22Rv1 (cell line): Measurements from ENCODE around the gene ANKUB1.

Source experiments
- H3K27ac ChIP-seq: fragments of 450-650 bp; 2 replicates; pipeline ENCODE4 v1.5.1; 2017
- ZFX ChIP-seq: fragments of 450-650 bp; IDR thresholded peaks from 2 replicates; pipeline ENCODE4 v1.6.1; 2017; ENCODE audit warnings: antibody characterized with exemption, borderline replicate concordance
- TF ChIP-seq, protein P1 (sequence below): fragments of 450-650 bp; IDR thresholded peaks from 2 replicates; pipeline ENCODE4 v1.5.1; 2017; ENCODE audit warnings: mild to moderate bottlenecking

ANKUB1 gene

DNA sequence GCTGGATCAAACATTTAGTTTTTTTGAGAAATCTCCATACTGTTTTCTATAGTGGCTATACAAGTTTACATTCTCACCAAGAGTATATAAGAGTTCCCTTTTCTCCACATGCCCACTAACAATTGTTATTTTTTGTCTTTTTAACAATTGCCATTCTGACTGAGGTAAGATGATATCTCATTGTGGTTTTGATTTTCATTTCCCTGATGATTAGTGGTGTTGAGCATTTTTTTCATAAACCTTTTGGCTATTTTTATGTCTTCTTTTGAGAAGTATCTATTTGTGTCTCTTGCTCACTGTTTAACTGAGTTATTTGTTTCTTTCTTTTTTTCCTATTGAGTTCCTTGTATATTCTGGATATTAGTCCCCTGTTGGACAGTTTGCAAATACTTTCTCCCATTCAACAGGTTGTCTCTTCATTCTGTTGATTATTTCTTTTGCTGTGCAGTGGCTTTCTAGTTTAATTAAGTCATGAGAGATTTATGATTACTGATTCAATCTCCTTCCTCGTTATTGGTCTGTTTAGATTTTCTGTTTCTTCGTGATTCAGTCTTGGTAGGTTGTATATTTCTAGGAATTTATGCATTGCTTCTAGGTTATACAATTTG lies 13.9 kb upstream of the ANKUB1 start:
- TF ChIP-seq ZFX: no peak
- TF ChIP-seq, protein P1, sequence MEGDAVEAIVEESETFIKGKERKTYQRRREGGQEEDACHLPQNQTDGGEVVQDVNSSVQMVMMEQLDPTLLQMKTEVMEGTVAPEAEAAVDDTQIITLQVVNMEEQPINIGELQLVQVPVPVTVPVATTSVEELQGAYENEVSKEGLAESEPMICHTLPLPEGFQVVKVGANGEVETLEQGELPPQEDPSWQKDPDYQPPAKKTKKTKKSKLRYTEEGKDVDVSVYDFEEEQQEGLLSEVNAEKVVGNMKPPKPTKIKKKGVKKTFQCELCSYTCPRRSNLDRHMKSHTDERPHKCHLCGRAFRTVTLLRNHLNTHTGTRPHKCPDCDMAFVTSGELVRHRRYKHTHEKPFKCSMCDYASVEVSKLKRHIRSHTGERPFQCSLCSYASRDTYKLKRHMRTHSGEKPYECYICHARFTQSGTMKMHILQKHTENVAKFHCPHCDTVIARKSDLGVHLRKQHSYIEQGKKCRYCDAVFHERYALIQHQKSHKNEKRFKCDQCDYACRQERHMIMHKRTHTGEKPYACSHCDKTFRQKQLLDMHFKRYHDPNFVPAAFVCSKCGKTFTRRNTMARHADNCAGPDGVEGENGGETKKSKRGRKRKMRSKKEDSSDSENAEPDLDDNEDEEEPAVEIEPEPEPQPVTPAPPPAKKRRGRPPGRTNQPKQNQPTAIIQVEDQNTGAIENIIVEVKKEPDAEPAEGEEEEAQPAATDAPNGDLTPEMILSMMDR: no peak
- H3K27ac ChIP-seq: no peak overlapping the region

DNA sequence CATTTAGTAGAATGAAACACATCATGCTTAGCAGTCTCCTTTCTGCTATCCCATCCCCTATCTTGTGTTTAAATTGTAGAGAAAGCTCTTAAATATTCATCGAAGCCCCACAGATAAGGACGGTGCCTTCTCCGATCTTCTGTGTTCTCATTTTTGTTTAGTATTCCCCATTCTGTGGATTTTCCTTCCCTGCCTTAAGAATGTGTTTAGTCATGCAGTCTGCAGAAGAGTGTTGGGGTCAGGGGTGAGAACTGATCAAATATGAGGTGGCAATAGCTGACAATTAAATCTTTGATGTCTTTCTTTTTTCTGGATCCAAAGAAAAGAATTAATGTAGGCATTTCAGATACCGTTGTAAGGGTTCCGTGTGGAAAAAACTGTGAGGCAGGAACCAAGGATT lies 9.3 kb upstream of the ANKUB1 start:
- TF ChIP-seq ZFX: no peak
- TF ChIP-seq, protein P1: no peak
- no peak overlapping the region for H3K27ac ChIP-seq

DNA sequence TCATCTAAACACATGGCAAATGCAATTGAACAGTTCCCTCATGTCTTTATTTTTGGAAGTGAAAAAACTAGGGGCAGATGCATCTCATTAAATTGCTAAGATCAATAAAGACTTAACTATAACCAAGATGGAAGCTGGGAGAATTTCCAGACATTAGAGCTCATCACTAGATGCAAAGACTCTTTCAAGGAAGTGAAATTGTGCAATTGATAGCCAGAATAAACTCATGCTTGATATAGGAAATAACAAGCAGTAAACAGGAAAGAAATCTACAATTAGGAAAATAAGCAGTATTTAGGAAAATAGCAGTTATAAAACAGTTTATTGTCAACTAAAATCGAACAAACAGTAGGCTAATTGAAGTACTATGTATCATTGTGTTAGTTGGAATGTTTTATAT lies 8.8 kb upstream of the ANKUB1 start:
- TF ChIP-seq ZFX: no peak
- TF ChIP-seq, protein P1: no peak
- H3K27ac ChIP-seq: no peak overlapping the region

DNA sequence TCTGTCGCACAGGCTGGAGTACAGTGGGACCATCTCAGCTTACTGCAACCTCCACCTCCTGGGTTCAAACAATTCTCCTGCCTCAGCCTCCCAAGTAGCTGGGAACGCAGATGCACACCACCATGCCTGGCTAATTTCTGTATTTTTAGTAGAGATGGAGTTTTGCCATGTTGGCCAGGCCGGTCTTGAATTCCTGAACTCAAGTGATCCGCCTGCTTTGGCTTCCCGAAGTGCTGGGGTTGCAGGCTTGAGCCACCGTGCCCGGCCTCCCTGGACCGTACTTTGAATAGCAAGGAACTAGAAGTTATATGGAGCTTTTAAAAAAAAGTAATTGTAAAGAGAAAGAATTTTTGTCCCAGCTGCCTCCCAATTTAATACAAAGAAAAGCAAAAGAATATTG lies 8.3 kb upstream of the ANKUB1 start:
- TF ChIP-seq, protein P1: no peak
- TF ChIP-seq ZFX: no peak
- H3K27ac ChIP-seq: no peak overlapping the region

DNA sequence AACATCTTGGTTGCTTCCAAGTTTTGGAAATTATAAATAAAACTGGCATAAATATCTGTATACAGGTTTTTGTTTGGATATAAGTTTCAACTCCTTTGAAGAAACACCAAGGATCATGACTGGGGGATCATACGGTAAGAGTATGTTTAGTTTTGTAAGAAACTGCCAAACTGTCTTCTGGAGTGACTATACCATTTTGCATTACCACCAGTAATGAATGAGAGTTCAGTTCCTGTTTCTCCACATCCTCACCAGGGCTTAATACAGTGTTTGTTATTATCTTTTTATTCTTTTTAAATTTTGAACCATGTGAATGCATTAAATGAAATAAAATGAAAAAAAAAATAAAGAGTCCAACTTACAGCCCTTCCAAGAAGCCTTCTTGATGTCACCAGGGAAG lies 3.7 kb upstream of the ANKUB1 start:
- no peak overlapping the region for H3K27ac ChIP-seq
- no peak for TF ChIP-seq ZFX
- TF ChIP-seq, protein P1: no peak

DNA sequence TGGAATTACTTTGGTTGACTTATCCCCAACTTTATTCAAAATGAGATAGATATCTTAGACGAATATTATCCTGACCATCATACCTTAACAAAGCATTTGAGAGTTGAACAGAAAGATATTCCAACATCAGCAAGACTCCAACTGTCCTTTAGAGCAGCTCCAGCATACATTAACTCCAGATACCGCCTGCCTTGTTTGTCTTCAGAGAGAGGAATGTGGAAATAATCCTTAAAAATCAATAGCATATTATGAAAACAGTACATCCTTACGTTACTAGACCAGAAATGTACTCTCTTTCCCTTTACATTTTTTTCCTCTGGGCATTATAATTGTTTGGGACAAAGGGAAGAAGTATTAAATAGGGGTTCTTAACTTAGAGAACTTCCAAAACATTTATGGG lies 1.7 kb downstream of the ANKUB1 start:
- TF ChIP-seq, protein P1: no peak
- no peak for TF ChIP-seq ZFX
- H3K27ac ChIP-seq: no peak overlapping the region

DNA sequence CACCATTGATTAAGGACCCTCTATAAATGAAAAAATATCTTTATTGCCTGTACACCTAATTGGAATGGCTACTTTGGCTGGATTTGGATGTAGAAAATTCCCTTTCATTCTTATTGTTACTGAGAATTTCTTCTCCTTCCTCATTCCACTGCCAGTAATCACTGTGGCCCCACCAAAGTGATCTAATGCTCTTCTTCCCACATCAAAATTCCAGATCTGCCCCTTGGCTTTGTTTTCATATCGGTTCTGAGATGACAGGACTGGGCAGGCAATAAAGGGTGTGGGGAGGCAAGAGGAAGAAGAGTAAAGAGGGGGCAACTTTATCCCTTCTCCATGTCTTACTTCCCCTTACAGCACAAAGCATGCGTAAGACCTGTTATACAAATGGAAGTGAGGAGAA lies 2.1 kb downstream of the ANKUB1 start:
- no peak overlapping the region for H3K27ac ChIP-seq
- TF ChIP-seq, protein P1: no peak
- TF ChIP-seq ZFX: no peak
